Uterus (tissue), 4 donors: Measurements from ENCODE around the gene HOTAIR. TPM values are rescaled to one million over a fixed set of nuclear protein-coding genes. Genes with fewer than 3 reads are reported as not detected.

ENCODE experiments used
- DNase-seq, 2 donors: peaks; one replicate each; pipeline ENCODE4 v3.0.0-alpha.2; 2019 to 2020
- H3K27ac ChIP-seq, 2 donors: fragments of 200-600 bp; sonication (generic); 1 replicate in 1 of 2; 2 replicates in 1 of 2; pipeline ENCODE4 v1.5.1; 2016 to 2018
- H3K27me3 ChIP-seq, 2 donors: fragments of 200-600 bp; sonication (generic); one replicate each; pipeline ENCODE4 v1.5.1; 2018 to 2019; ENCODE audit warnings: control low read depth in 1 of 2
- H3K36me3 ChIP-seq, 2 donors: fragments of 200-600 bp; sonication (generic); one replicate each; pipeline ENCODE4 v1.5.1; 2019; ENCODE audit warnings: control low read depth in 1 of 2
- H3K4me1 ChIP-seq, 2 donors: fragments of 200-600 bp; sonication (generic); one replicate each; pipeline ENCODE4 v1.5.1; 2018 to 2019; ENCODE audit warnings: control low read depth in 1 of 2
- H3K4me3 ChIP-seq, 2 donors: fragments of 200-600 bp; sonication (generic); 1 replicate in 1 of 2; 2 replicates in 1 of 2; pipeline ENCODE4 v1.5.1; 2018 to 2019; ENCODE audit warnings: mild to moderate bottlenecking in 1 of 2
- H3K9me3 ChIP-seq, 2 donors: fragments of 200-600 bp; sonication (generic); one replicate each; pipeline ENCODE4 v1.5.1; 2019; ENCODE audit warnings: control low read depth in 1 of 2
- CTCF ChIP-seq, 4 experiments: fragments of 200-600 bp in 2 of 4; fragments of 450-650 bp in 2 of 4; sonication (generic) in 2 of 4; IDR thresholded peaks; one replicate each; pipeline ENCODE4 v1.5.1; 2016 to 2019; ENCODE audit warnings: antibody characterized with exemption in 4 of 4, mild to moderate bottlenecking in 2 of 4, moderate library complexity in 1 of 4
- POLR2A ChIP-seq, 2 donors: fragments of 450-650 bp; IDR thresholded peaks; one replicate each; pipeline ENCODE4 v1.6.1; 2016; ENCODE audit warnings: antibody characterized with exemption in 2 of 2, mild to moderate bottlenecking in 1 of 2, moderate library complexity in 1 of 2
- intact Hi-C: fragments of 100-400 bp; cut with DNase I; formaldehyde crosslinking; loops from one replicate; pipeline ENCODE4 v1.15.1; 2023; ENCODE audit warnings: low total_unique reads
- total RNA-seq, 4 donors: library from RNA; depleted of rRNA in 3 of 4; stranded (reverse); fragments of >200 nt in 3 of 4; gene quantifications; one replicate each; pipeline versions ENCODE4 v1.1.0 to v1.2.4, GENCODE V29; 2014 to 2023
- donor health status: DM: yes; HTN: yes; CAD: no.

HOTAIR gene
- total RNA-seq, 4 donors from 2014 or later, result 1.2 to 4.1 (median 2.1) TPM; not detected in 1

GRCh38 chr12:53976172-53976822, 1.5 kb upstream of the HOTAIR start:
- peaks cover 31 to 74% of the 10 kb centered on the region in 2 donors for H3K27me3 ChIP-seq
- no peak for DNase-seq
- intact Hi-C loops, result no loop called here

DNA sequence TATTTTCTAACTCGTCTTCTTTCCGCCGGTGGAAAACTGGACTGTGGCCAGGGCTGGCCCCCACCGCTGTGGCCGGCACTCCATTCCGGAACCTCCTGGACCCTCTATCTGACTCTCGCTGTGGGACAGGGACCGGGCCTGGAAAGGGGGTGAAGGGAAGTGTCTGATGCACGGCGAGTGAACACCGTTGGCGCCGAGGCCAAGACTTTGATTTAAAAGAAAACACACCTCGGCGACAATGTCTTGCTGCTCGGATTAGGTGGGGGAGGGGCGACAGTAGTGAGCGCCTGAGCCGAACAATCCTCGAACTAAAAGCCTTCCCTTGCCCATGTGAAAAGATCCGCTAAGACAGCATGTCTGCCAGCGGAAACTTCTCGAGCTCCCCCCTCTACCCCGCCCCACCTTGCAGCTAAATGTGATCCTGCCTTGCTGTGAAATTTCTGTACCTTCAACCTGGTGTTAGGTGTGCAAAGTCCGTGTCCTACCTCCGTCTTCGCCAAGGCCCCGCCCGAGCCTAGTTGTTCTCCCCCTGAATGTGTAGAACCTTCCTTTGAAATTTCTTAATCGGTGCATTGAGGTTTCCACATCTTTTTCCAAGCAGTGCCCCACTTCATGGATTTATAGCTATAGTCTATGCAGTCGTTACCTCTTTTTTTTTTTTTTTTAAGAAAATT, 862 bp upstream of the HOTAIR start:
- intact Hi-C loops, result no loop called here
- H3K27ac ChIP-seq, result no peak overlapping the region
- TF ChIP-seq CTCF (IDR thresholded peaks at IDR 0.05) (no peak), POLR2A (IDR thresholded peaks at IDR 0.05) (no peak)
- H3K9me3 ChIP-seq, result no peaks in the 10 kb centered on the region
- H3K36me3 ChIP-seq, result no peaks in the 10 kb centered on the region
- no peak for DNase-seq
- H3K4me1 ChIP-seq, result peaks cover 0 to 4% of the 10 kb centered on the region in 2 donors
- no peak overlapping the region for H3K4me3 ChIP-seq
- H3K27me3 ChIP-seq, result peaks cover 31 to 79% of the 10 kb centered on the region in 2 donors

More at GRCh38 chr12:53976172-53976822, 1.5 kb upstream of the HOTAIR start:
- no peaks in the 10 kb centered on the region for H3K9me3 ChIP-seq
- TF ChIP-seq CTCF (IDR thresholded peaks at IDR 0.05) (no peak), POLR2A (IDR thresholded peaks at IDR 0.05) (no peak)
- peaks cover 0 to 4% of the 10 kb centered on the region in 2 donors for H3K4me1 ChIP-seq
- no peak overlapping the region for H3K4me3 ChIP-seq
- H3K36me3 ChIP-seq, result no peaks in the 10 kb centered on the region
- H3K27ac ChIP-seq, result no peak overlapping the region

- DNase-seq, result no peak
- Histone ChIP-seq H3K36me3 (no peaks in the 10 kb centered on the region), H3K9me3 (no peaks in the 10 kb centered on the region), H3K4me3 (peak overlapping the region in 1 of 2 donors; percentile 33), H3K27ac (no peak overlapping the region), H3K27me3 (peaks cover 31 to 79% of the 10 kb centered on the region in 2 donors), H3K4me1 (peaks cover 0 to 4% of the 10 kb centered on the region in 2 donors)
- intact Hi-C loops, result no loop called here
- TF ChIP-seq CTCF (IDR thresholded peaks at IDR 0.05), result no peak
- no peak for TF ChIP-seq POLR2A (IDR thresholded peaks at IDR 0.05)
Measured at GRCh38 chr12:53975064-53975471, 314 bp upstream of the HOTAIR start.

GRCh38 chr12:53973236-53974042, 1.3 kb downstream of the HOTAIR start:
- intact Hi-C loops, result no loop called here
- no peak for DNase-seq
- Histone ChIP-seq H3K9me3 (no peaks in the 10 kb centered on the region), H3K36me3 (no peaks in the 10 kb centered on the region), H3K27ac (peak overlapping the region in 1 of 2 donors; percentile 38), H3K4me1 (peaks cover 0 to 4% of the 10 kb centered on the region in 2 donors), H3K4me3 (peak overlapping the region in 1 of 2 donors; percentile 33), H3K27me3 (peaks cover 31 to 86% of the 10 kb centered on the region in 2 donors)
- TF ChIP-seq CTCF (IDR thresholded peaks at IDR 0.05), result no peak
- TF ChIP-seq POLR2A (IDR thresholded peaks at IDR 0.05), result peak in 1 of 2 donors; percentile 34
